Activated CD8-positive, alpha-beta T cell treated with anti-CD3 and anti-CD28 coated beads, Interleukin-2, amount 10 ng/mL, durations not matched to agents 7 days and 5 days (primary cell): ENCODE results near the gene FAM20B. TPM values are rescaled to one million over a fixed set of nuclear protein-coding genes. Genes with fewer than 3 reads are reported as not detected.

Source experiments
- ATAC-seq: fragments of 150-1000 bp; cut with Tn5 transposase; one replicate; pipeline ENCODE4 v1.10.0; 2021; ENCODE audit warnings: moderate library complexity
- CTCF ChIA-PET: fragments of 350-600 bp; sonication (Branson Sonifier 250); formaldehyde crosslinking; loops from one replicate; lab custom pipeline; 2021; ENCODE audit warnings: antibody characterized with exemption; lab: Charles Lee
- POLR2A ChIA-PET: fragments of 350-600 bp; sonication (Branson Sonifier 250); formaldehyde crosslinking; loops from one replicate; lab custom pipeline; 2021; ENCODE audit warnings: antibody characterized with exemption; lab: Charles Lee
- DNase-seq: peaks from one replicate; pipeline ENCODE4 v3.0.0-alpha.2; 2020
- H3K27ac Mint-ChIP-seq: one replicate; pipeline ENCODE4 v1.8.0; 2021; ENCODE audit warnings: mild to moderate bottlenecking, mixed read lengths
- H3K27me3 Mint-ChIP-seq: one replicate; pipeline ENCODE4 v1.8.0; 2021; ENCODE audit warnings: low read depth, mixed read lengths
- H3K36me3 Mint-ChIP-seq: one replicate; pipeline ENCODE4 v1.8.0; 2021; ENCODE audit warnings: low read depth, mixed read lengths
- H3K4me1 Mint-ChIP-seq: one replicate; pipeline ENCODE4 v1.8.0; 2021; ENCODE audit warnings: low read depth, mixed read lengths
- H3K4me3 Mint-ChIP-seq: one replicate; pipeline ENCODE4 v1.8.0; 2021; ENCODE audit warnings: mild to moderate bottlenecking, mixed read lengths
- H3K9me3 Mint-ChIP-seq: one replicate; pipeline ENCODE4 v1.8.0; 2022; ENCODE audit warnings: mixed read lengths; ENCODE audit not compliant: insufficient read depth
- total RNA-seq, 2 experiments: library from RNA; stranded (reverse); gene quantifications; one replicate each; pipeline ENCODE4 v1.2.3, GENCODE V29; 2021

Gene FAM20B
- total RNA-seq, 2 experiments from 2014 or later = 28.6 to 29.4 TPM

DNA sequence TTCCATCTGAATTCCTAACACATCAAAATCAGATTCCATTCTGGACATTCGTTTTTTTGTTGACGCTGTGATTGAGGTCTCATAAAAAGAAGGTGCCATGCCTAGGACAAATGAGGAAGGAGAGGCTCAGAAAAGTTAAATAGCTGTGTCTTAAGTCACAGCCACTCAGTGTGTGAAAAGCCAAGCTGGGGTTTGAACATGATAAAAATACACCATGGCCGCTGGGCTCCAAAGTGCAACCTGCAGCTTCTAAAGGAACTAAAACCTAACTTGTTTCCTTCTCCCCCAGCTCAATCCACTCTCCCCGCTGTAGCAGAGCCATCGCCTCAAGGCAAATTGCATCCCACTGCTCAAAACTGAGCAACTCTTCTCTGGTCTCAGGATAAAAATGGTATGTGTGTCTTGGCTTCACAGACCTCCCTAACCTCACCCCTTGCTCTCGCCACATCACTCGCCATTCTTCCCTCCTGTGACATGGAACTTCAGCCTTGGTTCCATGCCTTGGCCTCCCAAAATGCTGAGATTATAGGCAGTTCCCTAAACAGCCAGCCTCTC lies 22.1 kb upstream of the FAM20B start:
- Mint-ChIP-seq H3K36me3 (no peaks in the 10 kb centered on the region), H3K4me3 (no peak overlapping the region), H3K9me3 (no peaks in the 10 kb centered on the region), H3K27me3 (peaks cover 3% of the 10 kb centered on the region), H3K27ac (peak overlapping the region; percentile 73), H3K4me1 (peaks cover 17% of the 10 kb centered on the region)
- ChIA-PET CTCF (interaction anchor here (0.6 to 3.8 kb wide), 61 partner anchors 10 to 704 kb away, joined by 3 to 111 read pairs (median 5); partner anchors contain the start of gene SOAT1), POLR2A (no interaction called here)
- DNase-seq = no peak
- no peak for ATAC-seq

GRCh38 chr1:179007233-179007632 lies 18.5 kb upstream of the FAM20B start:
- Mint-ChIP-seq H3K27ac (no peak overlapping the region), H3K9me3 (no peaks in the 10 kb centered on the region), H3K36me3 (no peaks in the 10 kb centered on the region), H3K27me3 (peaks cover 5% of the 10 kb centered on the region), H3K4me3 (no peak overlapping the region), H3K4me1 (peaks cover 17% of the 10 kb centered on the region)
- ChIA-PET CTCF (interaction anchor here (0.7 kb wide), 1 partner anchor 239 kb away, joined by 3 read pairs; no protein-coding TSS in a partner anchor), POLR2A (no interaction called here)
- ATAC-seq = no peak
- no peak for DNase-seq

DNA sequence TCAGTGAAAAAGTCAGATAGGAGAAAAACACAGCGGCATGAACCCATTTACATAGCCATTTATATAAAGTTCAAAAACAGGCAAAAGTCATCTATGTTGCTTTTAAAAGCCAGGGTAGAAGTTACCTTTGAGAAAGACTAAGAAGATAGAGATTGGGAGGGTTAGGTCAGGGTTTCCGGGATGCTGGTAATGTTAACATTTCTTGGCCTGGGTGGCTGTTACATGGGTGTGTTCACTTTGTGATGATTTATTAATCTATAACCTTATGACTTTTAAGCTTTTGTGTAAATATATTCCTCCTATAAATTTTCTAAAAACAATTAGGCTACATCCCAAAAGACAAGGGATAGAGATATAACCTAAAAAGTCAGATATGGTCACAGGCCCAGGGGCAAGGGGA lies 15.0 kb upstream of the FAM20B start:
- DNase-seq (no peak), ATAC-seq (no peak)
- no peaks in the 10 kb centered on the region for H3K36me3 Mint-ChIP-seq
- no peak overlapping the region for H3K4me3 Mint-ChIP-seq
- no peaks in the 10 kb centered on the region for H3K4me1 Mint-ChIP-seq
- CTCF ChIA-PET = no interaction called here
- peaks cover 5% of the 10 kb centered on the region for H3K27me3 Mint-ChIP-seq
- no peak overlapping the region for H3K27ac Mint-ChIP-seq
- H3K9me3 Mint-ChIP-seq = no peaks in the 10 kb centered on the region
- POLR2A ChIA-PET = no interaction called here

DNA sequence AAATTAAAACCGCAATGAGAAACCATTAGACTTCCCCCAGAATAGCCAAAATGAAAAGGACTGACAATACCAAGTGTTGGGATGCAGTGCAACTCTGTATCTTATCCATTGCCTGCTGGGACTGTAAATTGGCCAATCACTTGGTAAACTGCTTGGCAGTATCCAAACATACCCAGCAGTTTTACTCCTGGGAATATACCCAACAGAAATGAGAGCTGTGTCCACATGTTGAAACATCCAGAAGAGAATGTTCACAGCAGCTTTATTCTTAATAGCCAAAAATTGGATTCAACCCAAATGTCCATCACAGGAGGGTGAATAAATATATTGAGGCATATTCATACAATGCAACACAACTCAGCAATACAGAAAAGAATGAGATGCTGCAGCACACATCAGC lies 13.7 kb upstream of the FAM20B start:
- peaks cover 5% of the 10 kb centered on the region for H3K27me3 Mint-ChIP-seq
- ChIA-PET POLR2A (no interaction called here), CTCF (interaction anchor here (1.0 kb wide), 1 partner anchor 479 kb away, joined by 3 read pairs; no protein-coding TSS in a partner anchor)
- no peak for ATAC-seq
- H3K9me3 Mint-ChIP-seq = no peaks in the 10 kb centered on the region
- H3K27ac Mint-ChIP-seq = no peak overlapping the region
- no peaks in the 10 kb centered on the region for H3K4me1 Mint-ChIP-seq
- no peak overlapping the region for H3K4me3 Mint-ChIP-seq
- no peaks in the 10 kb centered on the region for H3K36me3 Mint-ChIP-seq
- DNase-seq = no peak

DNA sequence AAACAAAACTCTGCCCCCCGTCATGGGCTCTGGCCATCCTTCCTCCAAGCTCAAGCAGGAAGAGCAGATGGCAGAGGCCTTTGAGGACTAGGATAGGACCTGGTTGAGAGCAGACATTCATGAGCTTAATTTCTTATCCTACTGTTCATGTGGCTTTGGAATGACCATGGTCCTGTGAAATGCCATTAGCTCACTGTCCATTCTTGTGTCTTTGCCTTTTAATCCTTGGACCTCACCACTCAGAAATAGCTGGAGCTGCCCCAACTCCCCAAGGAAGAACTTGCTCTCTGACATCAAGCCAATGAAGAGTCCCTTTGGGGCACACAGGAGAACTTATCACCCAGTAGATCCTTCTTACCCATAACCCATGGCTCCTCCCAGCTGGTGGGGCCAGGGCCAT lies 11.6 kb upstream of the FAM20B start:
- Mint-ChIP-seq H3K27me3 (peaks cover 4% of the 10 kb centered on the region), H3K9me3 (no peaks in the 10 kb centered on the region), H3K36me3 (no peaks in the 10 kb centered on the region), H3K27ac (no peak overlapping the region), H3K4me3 (no peak overlapping the region), H3K4me1 (no peaks in the 10 kb centered on the region)
- ChIA-PET POLR2A (no interaction called here), CTCF (interaction anchor here (0.8 kb wide), 1 partner anchor 10 kb away, joined by 3 read pairs; no protein-coding TSS in a partner anchor)
- no peak for ATAC-seq
- DNase-seq = no peak

GRCh38 chr1:179015396-179015795 lies 10.3 kb upstream of the FAM20B start:
- CTCF ChIA-PET = no interaction called here
- Mint-ChIP-seq H3K9me3 (no peaks in the 10 kb centered on the region), H3K4me1 (no peaks in the 10 kb centered on the region), H3K27ac (no peak overlapping the region), H3K4me3 (no peak overlapping the region), H3K27me3 (peaks cover 2% of the 10 kb centered on the region), H3K36me3 (no peaks in the 10 kb centered on the region)
- no peak for DNase-seq
- ATAC-seq = no peak
- POLR2A ChIA-PET = no interaction called here

- no peak overlapping the region for H3K27ac Mint-ChIP-seq
- no peaks in the 10 kb centered on the region for H3K36me3 Mint-ChIP-seq
- no peaks in the 10 kb centered on the region for H3K4me1 Mint-ChIP-seq
- H3K4me3 Mint-ChIP-seq = no peak overlapping the region
- DNase-seq (no peak), ATAC-seq (no peak)
- POLR2A ChIA-PET = interaction anchor here (0.6 kb wide), 1 partner anchor 1185 kb away, joined by 4 read pairs; no protein-coding TSS in a partner anchor
- H3K9me3 Mint-ChIP-seq = no peaks in the 10 kb centered on the region
- CTCF ChIA-PET = interaction anchor here (0.7 to 1.6 kb wide), 2 partner anchors 14 to 256 kb away, joined by 4 to 15 read pairs; no protein-coding TSS in a partner anchor
- peaks cover 8% of the 10 kb centered on the region for H3K27me3 Mint-ChIP-seq
Measured at GRCh38 chr1:179016706-179017382, 8.8 kb upstream of the FAM20B start.

GRCh38 chr1:179017383-179018326 lies 8.0 kb upstream of the FAM20B start:
- no peak for ATAC-seq
- peaks cover 12% of the 10 kb centered on the region for H3K27me3 Mint-ChIP-seq
- no peaks in the 10 kb centered on the region for H3K4me1 Mint-ChIP-seq
- no peak for DNase-seq
- no peak overlapping the region for H3K4me3 Mint-ChIP-seq
- ChIA-PET CTCF (interaction anchor here (0.7 to 1.6 kb wide), 4 partner anchors 15 to 256 kb away, joined by 3 to 15 read pairs (median 4); no protein-coding TSS in a partner anchor), POLR2A (no interaction called here)
- H3K27ac Mint-ChIP-seq = no peak overlapping the region
- no peaks in the 10 kb centered on the region for H3K9me3 Mint-ChIP-seq
- no peaks in the 10 kb centered on the region for H3K36me3 Mint-ChIP-seq

DNA sequence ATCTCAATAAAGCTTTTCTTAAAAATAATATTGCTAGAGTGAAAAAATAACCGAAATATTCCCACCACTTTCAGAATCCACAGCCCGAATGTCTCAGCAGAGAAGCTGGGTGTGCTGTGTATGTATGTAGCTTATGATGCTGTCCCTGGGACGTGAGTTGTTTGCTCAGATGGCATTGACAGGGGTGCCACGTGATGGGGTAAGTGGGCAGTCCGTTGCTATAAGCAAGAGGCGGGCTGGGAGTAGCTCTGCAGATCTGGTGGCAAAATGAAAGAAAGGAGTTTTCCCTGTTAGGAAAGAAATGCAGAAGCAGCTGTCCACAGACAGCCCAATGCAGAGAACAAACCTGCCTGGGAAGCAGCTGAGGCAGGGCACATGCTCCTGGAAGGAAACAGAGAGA lies 3.8 kb upstream of the FAM20B start:
- peaks cover 14% of the 10 kb centered on the region for H3K27me3 Mint-ChIP-seq
- ChIA-PET CTCF (interaction anchor here (1.0 to 2.3 kb wide), 3 partner anchors 19 to 479 kb away, joined by 3 to 9 read pairs (median 4); no protein-coding TSS in a partner anchor), POLR2A (no interaction called here)
- no peak overlapping the region for H3K27ac Mint-ChIP-seq
- no peak overlapping the region for H3K4me3 Mint-ChIP-seq
- DNase-seq (no peak), ATAC-seq (no peak)
- no peaks in the 10 kb centered on the region for H3K9me3 Mint-ChIP-seq
- H3K4me1 Mint-ChIP-seq = peaks cover 11% of the 10 kb centered on the region
- no peaks in the 10 kb centered on the region for H3K36me3 Mint-ChIP-seq

GRCh38 chr1:179023946-179024650 lies 1.6 kb upstream of the FAM20B start:
- CTCF ChIA-PET = interaction anchor here (1.0 to 2.1 kb wide), 4 partner anchors 21 to 256 kb away, joined by 3 to 11 read pairs (median 3); no protein-coding TSS in a partner anchor
- peak overlapping the region; percentile 2 for H3K4me3 Mint-ChIP-seq

More at GRCh38 chr1:179023946-179024650, 1.6 kb upstream of the FAM20B start:
- no peaks in the 10 kb centered on the region for H3K36me3 Mint-ChIP-seq
- POLR2A ChIA-PET = interaction anchor here (0.9 kb wide), 1 partner anchor 341 kb away, joined by 3 read pairs; the partner anchor contains the start of gene AXDND1
- H3K4me1 Mint-ChIP-seq = peaks cover 24% of the 10 kb centered on the region
- ATAC-seq = no peak
- H3K27me3 Mint-ChIP-seq = peaks cover 12% of the 10 kb centered on the region
- DNase-seq = no peak
- no peaks in the 10 kb centered on the region for H3K9me3 Mint-ChIP-seq
- no peak overlapping the region for H3K27ac Mint-ChIP-seq
